Activated effector memory CD4-positive, alpha-beta T cell treated with anti-CD3 and anti-CD28 coated beads, Interleukin-2, amount 50 U/mL, for 16 hours (primary cell): ENCODE results near the gene PDE10A.

Experiments
- DNase-seq: peaks from one replicate; pipeline ENCODE4 v3.0.0-alpha.2; 2020

PDE10A gene

GRCh38 chr6:165458134-165458533 is 204.9 kb downstream of the PDE10A start:
- DNase-seq, result no peak

- no peak for DNase-seq
These were observed 206.8 kb downstream of the PDE10A start for GRCh38 chr6:165456286-165456685.

DNA sequence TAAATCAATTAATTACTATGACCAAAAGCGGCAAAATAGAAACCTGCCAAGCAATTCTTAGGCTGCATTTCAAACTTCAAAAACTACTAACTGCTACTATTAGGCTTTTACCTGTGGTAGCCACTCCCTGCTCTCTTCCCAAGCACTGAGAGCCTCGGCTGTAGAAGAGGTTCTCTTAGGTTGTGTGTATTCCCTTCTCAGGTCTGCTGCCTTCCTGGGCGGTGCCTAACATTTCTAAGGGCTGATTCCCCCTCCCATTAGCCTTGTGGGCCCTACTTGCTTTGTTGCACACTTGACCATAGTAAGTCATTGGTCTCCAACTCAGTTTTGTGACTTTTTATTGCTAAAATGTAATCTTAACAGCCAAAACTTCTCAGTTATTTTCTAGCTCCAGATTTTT is 207.6 kb downstream of the PDE10A start:
- no peak for DNase-seq

- no peak for DNase-seq
These were observed 209.6 kb downstream of the PDE10A start for GRCh38 chr6:165453395-165453794.

DNA sequence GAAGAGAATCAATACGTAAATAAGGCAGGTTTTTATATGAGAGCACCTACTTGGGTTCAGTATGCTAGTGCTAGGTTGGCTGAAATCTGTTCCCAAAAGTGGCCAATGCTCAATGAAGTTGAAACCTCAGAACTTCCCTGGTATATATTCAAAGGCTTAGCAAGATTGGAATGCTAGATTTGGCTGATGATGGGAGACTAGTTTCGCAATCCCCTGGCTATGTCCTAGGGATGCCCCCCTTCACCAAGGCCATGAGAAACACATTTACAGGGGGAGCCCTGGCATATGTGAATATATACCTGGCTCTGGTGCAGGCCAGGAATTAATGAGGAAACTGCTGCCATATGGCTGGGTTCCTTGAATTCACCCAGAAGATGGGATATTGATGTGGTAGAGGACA is 211.2 kb downstream of the PDE10A start:
- no peak for DNase-seq

DNA sequence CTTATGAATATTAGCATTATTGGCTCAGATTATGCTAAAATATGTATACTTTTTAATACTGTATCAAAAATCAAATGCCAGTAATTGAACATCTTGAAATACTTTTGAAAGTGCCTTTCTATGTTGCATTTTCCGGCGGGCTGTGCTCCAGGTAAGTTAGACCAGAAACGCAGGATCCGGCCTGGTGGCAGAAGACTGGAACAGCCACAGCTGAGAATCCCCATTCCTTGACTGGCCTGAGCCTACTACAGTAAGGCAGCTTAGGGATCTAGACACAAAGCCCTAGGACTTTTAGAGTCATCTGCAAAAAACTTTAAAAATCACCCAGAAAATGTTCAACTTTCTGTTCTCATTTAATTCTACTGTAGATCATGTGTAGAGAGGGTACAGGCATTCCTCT is 214.8 kb downstream of the PDE10A start:
- DNase-seq, result no peak

- no peak for DNase-seq
These were observed 215.9 kb downstream of the PDE10A start for GRCh38 chr6:165447141-165447540.

DNA sequence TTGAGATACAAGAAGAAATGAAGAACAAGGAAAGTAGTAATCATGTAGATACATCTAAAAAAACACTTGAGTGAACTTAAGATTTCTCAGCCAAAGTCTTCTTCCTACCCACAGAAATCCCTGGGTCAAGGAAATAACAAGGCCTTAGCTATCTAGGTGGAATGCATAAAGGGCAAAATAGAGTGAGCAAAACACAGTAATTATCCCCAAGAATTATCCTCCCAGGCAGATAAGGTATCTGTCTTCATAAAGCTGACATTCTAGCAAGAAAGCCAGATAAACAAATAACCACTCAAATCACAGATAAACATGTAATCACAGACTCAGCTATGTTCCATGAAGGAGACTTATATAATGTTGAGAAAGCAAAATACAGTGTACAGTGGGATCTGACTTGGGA is 216.7 kb downstream of the PDE10A start:
- no peak for DNase-seq

DNA sequence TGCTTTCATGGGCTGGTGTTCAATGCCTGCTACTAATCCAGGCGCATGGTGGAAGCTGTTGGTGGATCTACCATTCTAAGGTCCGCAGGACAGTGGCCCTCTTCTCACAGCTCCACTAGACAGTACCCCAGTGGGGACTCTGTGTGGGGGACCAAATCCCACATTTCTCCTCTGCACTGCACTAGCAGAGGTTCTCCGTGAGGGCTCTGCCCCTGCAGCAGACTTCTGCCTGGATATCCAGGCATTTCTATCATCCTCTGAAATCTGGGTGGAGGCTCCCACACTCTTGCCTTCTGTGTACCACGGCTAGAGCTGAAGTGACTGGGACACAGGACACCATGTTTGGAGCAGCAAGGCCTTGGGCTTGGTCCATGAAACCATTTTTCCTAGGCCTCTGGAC is 219.6 kb downstream of the PDE10A start:
- DNase-seq, result no peak

GRCh38 chr6:165441181-165441580 is 221.9 kb downstream of the PDE10A start:
- no peak for DNase-seq

- DNase-seq, result no peak
These were observed 223.0 kb downstream of the PDE10A start for GRCh38 chr6:165439928-165440554.

DNA sequence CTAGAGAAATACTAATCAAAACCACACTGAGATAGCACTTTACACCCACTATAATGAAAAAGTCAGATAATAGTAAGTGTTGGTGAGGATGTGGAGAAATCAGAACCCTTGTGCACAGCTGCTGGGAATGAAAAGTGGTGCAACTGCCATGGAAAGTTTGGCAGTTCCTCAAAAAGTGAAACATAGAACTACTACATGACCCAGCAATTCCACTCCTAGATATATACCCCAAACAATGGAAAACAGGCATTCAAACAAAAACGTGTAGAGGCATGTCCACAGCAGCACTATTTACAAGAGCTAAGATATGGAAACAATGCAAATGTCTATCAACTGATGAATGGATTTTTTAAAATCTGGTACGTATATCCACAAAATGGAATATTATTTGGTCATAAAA is 236.1 kb downstream of the PDE10A start:
- DNase-seq, result no peak

- no peak for DNase-seq
These were observed 240.8 kb downstream of the PDE10A start for GRCh38 chr6:165422192-165422591.

- DNase-seq, result no peak
These were observed 245.7 kb downstream of the PDE10A start for GRCh38 chr6:165417278-165417865.

- no peak for DNase-seq
These were observed 258.3 kb downstream of the PDE10A start for GRCh38 chr6:165404697-165405096.

- DNase-seq, result no peak
These were observed 258.7 kb downstream of the PDE10A start for GRCh38 chr6:165404296-165404695.

- no peak for DNase-seq
These were observed 259.9 kb downstream of the PDE10A start for GRCh38 chr6:165403006-165403595.

DNA sequence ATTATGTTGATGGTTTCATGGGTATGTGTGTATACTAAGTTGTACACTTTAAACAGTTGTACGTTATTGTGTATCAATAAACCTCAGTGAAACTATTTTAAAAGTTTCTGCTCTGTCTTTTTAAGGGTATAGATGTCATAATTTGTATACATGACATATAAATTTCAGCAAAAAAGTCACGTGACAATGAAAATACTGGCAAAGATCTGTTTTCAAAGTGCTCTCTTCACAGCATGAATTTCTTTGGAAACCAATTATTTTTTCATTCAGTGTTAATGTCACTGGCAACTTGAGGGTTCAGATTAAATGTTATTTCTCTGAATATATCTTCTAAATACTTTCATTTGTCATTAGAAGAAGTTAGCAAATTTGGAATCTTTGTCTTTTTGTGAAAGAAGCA is 261.9 kb downstream of the PDE10A start:
- DNase-seq, result no peak

DNA sequence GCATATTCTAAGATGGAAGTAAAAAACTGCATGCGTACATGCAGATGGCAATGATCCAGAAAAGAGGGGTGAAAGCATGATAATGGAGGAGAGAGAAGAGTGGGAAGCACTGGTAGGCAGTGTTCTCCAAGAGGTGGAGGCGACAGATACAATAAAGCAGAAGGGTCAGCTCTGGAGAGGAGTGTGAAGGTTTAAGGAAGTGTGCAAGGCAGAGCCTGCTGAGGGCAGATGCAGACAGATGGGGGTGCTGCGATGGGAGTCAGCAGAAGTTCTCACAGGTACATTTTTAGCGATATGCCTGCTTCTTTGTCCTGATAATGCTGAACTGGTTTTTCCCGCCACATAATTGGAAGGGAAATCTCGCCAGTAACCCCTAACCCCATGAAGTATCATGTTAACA is 272.6 kb downstream of the PDE10A start:
- no peak for DNase-seq

GRCh38 chr6:165389534-165389933 is 273.5 kb downstream of the PDE10A start:
- no peak for DNase-seq

GRCh38 chr6:165383323-165383722 is 279.7 kb downstream of the PDE10A start:
- no peak for DNase-seq

- no peak for DNase-seq
These were observed 286.9 kb downstream of the PDE10A start for GRCh38 chr6:165376100-165376499.

- DNase-seq, result no peak
These were observed 297.7 kb downstream of the PDE10A start for GRCh38 chr6:165365371-165365770.

DNA sequence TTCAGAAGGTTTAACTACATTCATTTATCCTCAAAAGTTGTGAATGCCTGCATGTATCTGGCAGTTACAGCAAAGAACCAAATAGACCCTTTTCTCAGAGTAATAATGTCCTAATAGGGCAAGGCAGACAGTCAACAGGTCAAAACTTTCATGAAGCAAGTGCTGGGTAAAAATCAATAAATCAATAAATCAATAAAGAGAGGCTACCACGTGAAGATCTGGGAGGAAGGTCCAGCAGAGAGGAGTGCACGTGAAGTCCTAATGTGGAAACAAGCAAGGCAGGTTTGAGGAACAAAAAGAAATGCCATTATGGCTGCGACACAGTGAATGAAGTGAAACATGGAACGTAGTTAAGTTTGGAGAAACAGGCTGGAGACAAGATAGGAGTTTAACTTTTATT is 317.3 kb downstream of the PDE10A start:
- DNase-seq, result no peak

DNA sequence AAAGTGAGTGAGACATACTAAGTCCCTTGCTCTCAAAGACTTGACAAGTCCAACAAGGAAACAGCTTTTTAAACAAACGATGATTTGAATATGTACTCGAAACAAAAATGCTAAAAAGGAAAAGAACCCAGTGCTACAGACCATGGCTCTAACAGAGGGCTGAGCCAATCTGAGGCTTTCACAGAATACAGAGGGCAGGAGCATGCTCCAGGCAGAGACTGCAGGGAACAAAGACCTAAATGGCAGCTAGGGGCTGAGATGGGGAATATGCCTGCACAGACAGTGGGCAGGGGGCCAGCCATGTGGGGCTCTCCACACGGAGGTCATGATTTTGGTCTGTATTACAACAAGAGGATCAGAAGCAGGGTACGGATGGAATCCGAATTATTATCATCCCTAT is 322.5 kb downstream of the PDE10A start:
- no peak for DNase-seq
